ENCODE measurements around the gene TAOK1.

DNA sequence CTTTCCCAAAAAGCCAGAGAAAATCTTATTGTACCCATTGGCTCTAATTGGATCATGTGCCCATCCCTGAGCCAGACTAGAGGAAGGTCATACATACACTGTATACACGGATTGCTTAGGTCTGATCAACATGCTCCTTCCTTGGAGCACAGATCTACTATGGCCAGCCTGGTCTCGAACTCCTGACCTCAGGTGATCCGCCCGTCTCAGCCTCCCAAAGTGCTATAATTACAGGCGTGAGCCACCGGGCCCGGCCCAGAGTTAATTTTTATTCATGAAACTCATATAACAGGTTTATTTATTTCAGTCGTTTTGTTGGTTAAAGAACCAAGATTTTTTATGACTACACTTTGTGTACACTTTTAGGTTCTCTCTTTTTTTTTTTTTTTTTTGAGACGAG lies 1.2 kb upstream of the TAOK1 start:
- TF ChIP-seq GABPA (IDR thresholded peaks at IDR 0.05; ENCODE audit: low read depth) (no peak), POLR2AphosphoS5 (IDR thresholded peaks at IDR 0.05; ENCODE audit: low read depth) (no peak), SPI1 (IDR thresholded peaks at IDR 0.05; ENCODE audit: borderline replicate concordance, low read depth) (no peak)
- TF ChIP-seq, protein P1, sequence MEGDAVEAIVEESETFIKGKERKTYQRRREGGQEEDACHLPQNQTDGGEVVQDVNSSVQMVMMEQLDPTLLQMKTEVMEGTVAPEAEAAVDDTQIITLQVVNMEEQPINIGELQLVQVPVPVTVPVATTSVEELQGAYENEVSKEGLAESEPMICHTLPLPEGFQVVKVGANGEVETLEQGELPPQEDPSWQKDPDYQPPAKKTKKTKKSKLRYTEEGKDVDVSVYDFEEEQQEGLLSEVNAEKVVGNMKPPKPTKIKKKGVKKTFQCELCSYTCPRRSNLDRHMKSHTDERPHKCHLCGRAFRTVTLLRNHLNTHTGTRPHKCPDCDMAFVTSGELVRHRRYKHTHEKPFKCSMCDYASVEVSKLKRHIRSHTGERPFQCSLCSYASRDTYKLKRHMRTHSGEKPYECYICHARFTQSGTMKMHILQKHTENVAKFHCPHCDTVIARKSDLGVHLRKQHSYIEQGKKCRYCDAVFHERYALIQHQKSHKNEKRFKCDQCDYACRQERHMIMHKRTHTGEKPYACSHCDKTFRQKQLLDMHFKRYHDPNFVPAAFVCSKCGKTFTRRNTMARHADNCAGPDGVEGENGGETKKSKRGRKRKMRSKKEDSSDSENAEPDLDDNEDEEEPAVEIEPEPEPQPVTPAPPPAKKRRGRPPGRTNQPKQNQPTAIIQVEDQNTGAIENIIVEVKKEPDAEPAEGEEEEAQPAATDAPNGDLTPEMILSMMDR (IDR thresholded peaks at IDR 0.05; ENCODE audit: insufficient read depth, low read length) = no peak
- TF ChIP-seq, protein P2, sequence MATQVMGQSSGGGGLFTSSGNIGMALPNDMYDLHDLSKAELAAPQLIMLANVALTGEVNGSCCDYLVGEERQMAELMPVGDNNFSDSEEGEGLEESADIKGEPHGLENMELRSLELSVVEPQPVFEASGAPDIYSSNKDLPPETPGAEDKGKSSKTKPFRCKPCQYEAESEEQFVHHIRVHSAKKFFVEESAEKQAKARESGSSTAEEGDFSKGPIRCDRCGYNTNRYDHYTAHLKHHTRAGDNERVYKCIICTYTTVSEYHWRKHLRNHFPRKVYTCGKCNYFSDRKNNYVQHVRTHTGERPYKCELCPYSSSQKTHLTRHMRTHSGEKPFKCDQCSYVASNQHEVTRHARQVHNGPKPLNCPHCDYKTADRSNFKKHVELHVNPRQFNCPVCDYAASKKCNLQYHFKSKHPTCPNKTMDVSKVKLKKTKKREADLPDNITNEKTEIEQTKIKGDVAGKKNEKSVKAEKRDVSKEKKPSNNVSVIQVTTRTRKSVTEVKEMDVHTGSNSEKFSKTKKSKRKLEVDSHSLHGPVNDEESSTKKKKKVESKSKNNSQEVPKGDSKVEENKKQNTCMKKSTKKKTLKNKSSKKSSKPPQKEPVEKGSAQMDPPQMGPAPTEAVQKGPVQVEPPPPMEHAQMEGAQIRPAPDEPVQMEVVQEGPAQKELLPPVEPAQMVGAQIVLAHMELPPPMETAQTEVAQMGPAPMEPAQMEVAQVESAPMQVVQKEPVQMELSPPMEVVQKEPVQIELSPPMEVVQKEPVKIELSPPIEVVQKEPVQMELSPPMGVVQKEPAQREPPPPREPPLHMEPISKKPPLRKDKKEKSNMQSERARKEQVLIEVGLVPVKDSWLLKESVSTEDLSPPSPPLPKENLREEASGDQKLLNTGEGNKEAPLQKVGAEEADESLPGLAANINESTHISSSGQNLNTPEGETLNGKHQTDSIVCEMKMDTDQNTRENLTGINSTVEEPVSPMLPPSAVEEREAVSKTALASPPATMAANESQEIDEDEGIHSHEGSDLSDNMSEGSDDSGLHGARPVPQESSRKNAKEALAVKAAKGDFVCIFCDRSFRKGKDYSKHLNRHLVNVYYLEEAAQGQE (IDR thresholded peaks at IDR 0.05; ENCODE audit: insufficient replicate concordance, low read depth) = no peak

All from HL-60 (cell line).